Renal cortical epithelial cell (primary cell): Measurements from ENCODE around the gene CARS2. TPM values are rescaled to one million over a fixed set of nuclear protein-coding genes. Genes with fewer than 3 reads are reported as not detected.
"Not testable (repeated sequence)": the region's sequence is repeated elsewhere in the genome, so short reads cannot be mapped to it uniquely, and the experiment has no call there.

Experiments
- DNase-seq: peaks from one replicate; pipeline ENCODE4 v3.0.0-alpha.2; 2011; ENCODE audit warnings: low read depth
- total RNA-seq: library from RNA; depleted of rRNA; stranded (reverse); fragments of >200 nt; gene quantifications from 2 replicates; pipeline ENCODE4 v1.2.3, GENCODE V29; 2014

The CARS2 gene
- total RNA-seq, 1 donor from 2014 or later = 73.5 TPM

DNA sequence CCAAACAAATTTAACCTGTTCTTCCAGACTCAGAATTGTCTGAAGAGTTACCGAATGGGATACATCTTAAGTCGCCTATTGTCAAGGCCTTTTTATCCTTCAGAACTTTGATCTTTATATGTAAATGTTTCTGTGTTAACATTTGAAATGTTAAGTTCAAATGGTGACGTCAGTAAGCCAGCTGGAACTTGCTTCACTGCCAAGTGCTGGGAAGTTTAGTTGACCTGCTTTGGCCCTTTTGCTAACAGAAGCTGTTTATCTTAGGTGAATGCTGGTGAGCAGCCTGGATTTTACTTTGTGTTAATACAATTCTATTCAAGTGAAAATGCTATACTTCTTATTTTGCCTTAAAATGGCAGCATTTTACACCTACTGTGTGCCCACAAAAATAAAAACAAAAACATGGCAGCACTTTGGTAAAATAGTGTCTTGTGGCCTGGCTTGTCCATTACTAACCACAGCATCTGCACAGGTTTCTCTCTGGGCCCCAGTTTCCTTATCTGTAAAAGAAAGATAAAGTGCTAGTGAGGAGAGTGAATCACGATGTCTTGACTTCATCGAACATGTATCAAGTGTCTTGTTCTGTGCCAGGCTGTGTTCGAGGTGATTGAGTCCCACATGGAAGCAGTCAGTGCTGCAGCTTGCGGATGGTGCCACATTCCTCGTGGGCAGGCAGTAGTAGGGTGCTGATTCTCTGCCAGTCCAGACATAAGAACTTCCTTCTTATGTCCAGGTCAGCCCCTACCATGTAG lies 88.4 kb downstream of the CARS2 start:
- peak; percentile 78 for DNase-seq

DNA sequence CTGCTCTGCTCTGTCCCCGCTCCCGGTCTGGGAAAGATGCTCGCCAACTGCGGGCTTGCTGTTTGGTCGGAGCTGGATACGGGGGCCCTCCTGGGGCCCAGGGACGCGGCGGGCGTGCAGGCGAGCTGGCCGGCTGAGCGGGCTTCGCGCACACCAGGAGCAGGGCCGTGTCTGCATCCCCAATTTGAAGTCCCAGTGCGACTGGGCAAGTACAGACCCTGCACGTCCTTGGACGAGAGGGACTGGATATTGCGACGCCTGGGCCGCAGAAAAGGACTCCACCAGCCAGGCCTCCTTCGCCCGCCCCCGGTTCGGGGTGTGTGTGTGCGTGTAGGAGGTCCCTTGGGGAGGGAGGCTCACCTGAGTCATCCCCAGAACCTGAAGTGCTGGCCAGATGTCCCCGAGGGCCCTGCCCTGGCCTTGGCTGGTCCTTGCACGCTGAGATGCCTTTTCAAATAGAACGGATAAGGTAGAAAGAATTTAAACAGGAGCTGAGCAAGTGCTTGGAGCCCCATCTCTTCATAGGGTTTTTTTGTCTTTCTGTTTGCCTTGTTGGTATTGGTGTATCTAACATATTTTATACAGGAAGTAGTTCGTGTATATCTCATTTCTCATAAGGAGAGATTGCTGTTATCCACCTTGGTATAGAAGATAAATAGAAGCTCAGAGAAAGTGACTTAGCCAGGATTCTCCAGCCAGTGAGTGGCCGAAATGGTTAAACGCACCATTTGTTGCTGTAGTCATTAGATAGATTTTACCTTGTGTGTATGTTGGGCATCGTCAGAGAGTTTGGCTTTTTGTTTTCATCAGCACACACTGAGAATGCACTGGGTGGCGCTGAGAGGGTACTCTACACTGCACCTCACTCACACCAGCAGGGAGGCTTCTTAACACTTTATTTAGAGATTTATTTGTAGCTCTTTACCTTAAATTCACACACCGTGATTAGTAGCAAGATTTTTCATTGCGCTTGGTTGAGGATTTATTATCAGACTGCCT lies 89.5 kb downstream of the CARS2 start:
- peak; percentile 43 for DNase-seq

- peak; percentile 88 for DNase-seq
These were observed 90.4 kb downstream of the CARS2 start, which contains the start of gene NAXD for GRCh38 chr13:110615322-110616102. NAXD (plus strand) TSS chr13:110615545; CDS start chr13:110615602, 57 bp downstream.

GRCh38 chr13:110615005-110615321 lies 91.0 kb downstream of the CARS2 start:
- DNase-seq = no peak

DNA sequence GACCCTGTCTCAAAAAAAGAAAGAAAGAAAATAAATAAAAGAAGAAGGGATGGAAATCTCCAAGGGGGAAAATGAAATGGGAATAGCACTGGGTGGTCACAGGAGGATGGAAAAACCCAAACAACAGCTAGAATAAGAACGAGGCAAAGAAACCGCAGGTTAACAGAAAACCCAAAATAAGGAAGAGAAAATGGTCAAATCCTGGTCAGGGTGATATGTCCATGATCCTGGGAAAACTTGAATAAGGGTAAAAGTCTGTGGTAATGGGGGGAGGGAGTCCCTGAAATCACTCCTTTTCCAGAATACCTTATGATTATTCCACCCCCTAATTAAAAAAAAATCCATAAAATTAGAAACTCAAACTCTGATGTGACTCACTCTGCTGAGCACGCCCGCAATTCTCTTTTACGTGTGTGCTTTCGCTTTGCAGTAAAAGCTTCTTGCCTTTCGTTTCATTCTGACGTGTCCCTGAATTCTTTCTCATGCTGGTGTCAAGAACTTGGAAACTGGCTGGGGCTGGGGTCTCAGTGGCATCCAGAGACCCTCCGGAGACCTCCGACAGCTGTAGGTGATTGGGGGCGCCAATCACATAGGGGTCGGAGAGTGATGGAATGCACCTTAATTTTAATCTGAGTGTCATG lies 94.8 kb downstream of the CARS2 start:
- DNase-seq = peak; percentile 67

DNA sequence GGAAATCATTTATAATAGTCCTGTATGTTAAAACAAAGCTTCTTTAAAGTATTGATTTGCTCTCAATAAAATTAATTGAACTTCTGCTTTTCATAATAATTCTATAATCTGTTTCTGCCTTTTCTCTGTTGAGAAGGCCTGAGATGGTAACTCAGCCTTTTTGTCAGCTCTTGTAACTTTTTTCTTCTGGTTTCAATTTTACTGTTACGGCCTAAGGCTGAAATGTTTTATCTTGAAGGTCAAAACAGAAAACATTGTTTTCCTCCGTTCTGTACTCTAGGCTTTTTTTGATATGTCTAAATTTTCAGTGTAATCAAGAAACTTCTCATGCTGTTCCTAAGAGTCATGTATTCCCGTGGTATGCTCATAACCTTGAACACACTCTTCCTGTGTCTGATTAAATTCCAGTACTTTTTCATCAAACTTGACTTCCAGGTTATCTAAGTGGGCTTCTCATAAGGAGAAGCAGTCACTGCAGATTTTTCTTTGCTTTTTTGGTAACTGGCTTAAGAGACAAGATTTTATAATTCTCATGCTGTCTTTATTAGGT lies 98.2 kb downstream of the CARS2 start:
- DNase-seq = no peak

DNA sequence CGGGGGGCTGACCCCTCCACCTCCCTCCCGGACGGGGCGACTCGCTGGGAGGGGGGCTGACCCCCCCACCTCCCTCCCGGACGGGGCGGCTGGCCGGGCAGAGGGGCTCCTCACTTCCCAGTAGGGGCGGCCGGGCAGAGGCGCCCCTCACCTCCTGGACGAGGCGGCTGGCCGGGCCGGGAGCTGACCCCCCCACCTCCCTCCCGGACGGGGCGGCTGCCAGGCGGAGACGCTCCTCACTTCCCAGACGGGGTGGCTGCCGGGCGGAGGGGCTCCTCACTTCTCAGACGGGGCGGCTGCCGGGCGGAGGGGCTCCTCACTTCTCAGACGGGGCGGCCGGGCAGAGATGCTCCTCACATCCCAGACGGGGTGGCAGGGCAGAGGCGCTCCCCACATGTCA lies 99.6 kb downstream of the CARS2 start:
- DNase-seq = not testable (repeated sequence)

DNA sequence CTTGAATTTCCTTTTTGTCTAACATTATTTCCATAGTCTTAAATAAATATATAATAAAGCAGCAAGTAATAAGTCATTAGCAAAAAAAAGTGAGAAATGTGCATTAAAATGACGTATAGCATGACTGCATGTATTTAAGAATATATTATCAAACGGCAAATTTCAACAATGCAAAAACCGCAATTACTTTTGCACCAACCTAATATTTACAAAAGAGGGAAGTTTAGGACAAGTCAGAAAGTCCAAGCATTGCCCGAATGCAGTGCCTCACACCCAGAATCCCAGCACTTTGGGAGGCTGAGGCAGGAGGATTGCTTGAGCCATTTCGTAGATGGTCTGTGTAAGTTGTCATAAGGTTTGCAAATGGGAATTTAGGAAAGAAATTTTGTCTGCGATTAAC lies 100.8 kb downstream of the CARS2 start:
- DNase-seq = no peak

DNA sequence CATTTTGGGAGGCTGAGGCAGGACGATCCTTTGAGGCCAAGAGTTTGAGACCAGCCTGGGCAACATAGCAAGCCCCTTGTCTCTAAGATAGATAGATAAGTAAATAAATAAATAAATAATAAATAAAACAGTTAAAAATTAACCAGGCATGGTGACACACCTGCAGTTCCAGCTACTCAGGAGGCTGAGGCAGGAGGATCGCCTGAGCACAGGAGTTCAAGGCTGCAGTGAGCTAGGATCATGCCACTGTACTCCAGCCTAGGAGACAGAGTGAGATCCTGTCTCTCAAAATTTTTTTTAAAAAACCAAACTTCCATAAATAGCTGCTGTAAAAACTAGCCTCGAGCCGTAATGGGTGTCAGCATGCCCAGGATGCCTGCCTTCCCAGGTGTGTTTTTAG lies 104.9 kb downstream of the CARS2 start:
- DNase-seq = no peak

DNA sequence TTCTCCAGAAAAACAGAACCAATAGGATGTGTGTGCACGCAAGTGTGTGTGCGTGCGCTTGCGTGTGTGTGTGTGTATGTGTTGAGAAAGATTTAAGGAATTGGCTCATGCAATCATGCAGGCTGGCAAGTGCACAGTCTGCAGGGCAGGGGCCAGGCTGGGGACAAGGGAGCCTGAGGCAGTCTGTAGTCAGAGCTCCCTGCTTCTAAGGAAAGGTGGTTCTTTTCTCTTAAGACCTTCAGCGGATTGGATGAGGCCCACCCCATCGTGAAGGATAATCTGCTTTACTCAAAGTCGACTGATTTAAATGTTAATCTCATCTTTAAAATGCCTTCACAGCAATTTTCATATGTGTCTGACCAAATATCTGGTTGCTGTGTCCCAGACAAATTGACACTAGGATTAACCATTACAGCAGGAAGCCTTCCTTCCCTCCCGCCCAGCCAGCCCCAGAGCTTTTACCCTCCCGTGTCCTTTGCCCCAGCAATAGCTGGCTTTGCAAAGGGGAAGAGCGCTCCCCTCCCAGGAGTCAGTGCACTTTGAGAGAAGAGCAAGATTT lies 105.6 kb downstream of the CARS2 start:
- no peak for DNase-seq

DNA sequence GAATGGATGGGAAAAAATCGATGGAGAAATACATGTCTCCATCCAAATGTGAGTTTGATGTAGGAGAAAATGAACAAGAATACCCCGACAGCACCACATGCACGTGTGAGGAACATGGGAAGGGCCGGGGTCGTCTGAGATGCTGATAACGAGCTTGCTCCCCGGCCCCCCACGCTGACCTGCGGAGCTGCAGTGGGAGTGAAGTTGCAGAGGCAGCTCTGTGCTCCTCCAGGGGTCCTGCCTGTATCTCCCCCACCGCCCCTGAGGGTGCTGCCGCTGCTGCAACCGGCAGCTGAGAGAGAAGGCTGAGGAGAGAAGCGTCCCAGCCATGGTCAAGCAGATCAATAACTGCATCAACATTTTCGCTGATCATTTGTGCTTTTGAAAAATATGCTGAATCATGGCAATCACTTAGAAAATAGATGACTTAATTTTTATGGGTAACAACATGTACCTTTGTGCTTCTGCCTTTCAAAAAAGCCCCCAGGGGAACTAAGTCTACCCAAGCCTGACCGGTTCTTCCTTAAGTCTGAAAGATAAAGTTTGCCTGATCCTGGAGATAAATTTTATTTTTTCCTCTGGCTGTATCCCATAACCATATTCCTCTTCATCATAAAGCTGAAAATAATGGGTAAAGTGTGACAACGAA lies 108.8 kb downstream of the CARS2 start:
- no peak for DNase-seq

DNA sequence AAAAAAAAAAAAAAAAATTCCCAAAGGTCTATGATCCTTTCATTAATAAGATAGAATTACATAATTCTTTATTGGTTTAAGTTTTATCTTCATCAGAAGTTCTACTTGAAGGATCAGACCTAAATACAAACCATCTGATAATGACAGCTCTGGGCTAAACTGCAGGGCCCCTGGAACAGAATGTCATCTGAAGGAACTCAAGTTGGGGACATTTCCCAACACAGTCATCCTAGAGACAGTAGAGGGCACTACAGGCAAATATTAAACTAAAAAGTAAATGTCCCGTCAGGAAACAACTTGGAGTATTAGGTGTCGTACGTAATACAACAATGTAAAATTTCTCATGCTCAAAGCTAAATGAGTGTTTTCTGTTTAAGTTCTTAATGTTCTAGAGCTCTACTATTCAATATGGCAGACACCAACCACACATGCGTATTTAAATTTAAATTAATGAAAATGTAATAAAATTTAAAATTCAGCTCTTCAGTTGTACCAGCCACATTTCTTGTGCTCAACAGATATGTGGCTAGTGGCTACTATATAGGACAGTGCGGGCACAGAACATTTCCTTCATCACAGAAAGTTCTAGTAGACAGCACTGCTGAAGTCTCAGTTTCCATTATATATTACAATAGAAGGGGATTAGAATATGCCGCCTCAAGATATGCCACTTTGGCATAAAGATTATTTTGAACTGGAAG lies 112.3 kb downstream of the CARS2 start:
- DNase-seq = peak; percentile 68

DNA sequence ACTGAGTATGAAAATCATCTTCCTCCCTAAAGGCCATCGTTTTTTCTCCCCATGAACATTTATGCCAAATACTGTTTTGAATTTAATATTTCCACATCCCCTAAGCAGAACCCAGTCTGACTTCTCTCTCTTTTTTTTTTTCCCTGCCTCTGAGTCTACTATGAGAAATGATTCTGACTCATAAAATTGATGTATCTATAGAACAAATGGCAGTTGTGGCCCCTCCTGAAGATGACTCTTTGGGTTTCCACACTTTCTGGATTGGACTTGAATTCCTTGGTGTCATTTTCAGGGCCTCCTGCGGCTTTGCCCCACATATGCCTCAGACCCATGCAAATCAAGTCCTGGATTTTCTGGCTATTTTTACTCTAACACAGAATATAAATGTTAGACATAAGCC lies 113.3 kb downstream of the CARS2 start:
- no peak for DNase-seq

Other genes with a start within 250 kb of the CARS2 start
- gene RAB20, start 144.4 kb downstream of the CARS2 start, total RNA-seq = 13.9 and 17.7 TPM in 2 replicates
- gene NAXD, start 90.6 kb downstream of the CARS2 start, total RNA-seq = 15.6 and 30.5 TPM in 2 replicates
- 7.6 and 16.5 TPM in 2 replicates for gene ING1, start 7.6 kb upstream of the CARS2 start, total RNA-seq
- 77.4 and 120 TPM in 2 replicates for gene ANKRD10, start 209.0 kb upstream of the CARS2 start, total RNA-seq